Large intestine (tissue), 3 donors: ENCODE data around the gene CYB561D2. TPM values are rescaled to one million over a fixed set of nuclear protein-coding genes. Genes with fewer than 3 reads are reported as not detected.

ENCODE experiments used
- DNase-seq, 2 donors: peaks; one replicate each; pipeline versions ENCODE4 v3.0.0 to v3.0.0-alpha.2; 2013
- H3K27ac ChIP-seq: one replicate; pipeline ENCODE4 v1.5.1; 2013; ENCODE audit warnings: low read length
- H3K27me3 ChIP-seq: 2 replicates; pipeline ENCODE4 v1.6.1; 2013; ENCODE audit warnings: low read length; ENCODE audit not compliant: control insufficient read depth, insufficient read depth
- H3K36me3 ChIP-seq: 2 replicates; pipeline ENCODE4 v1.6.1; 2013; ENCODE audit warnings: low read length; ENCODE audit not compliant: control insufficient read depth, insufficient read depth
- H3K4me1 ChIP-seq: one replicate; pipeline ENCODE4 v1.6.1; 2013; ENCODE audit warnings: low read length; ENCODE audit not compliant: control insufficient read depth, insufficient read depth
- H3K4me3 ChIP-seq: one replicate; pipeline ENCODE4 v1.5.1; 2013; ENCODE audit warnings: low read length
- H3K9me3 ChIP-seq: one replicate; pipeline ENCODE4 v1.6.1; 2013; ENCODE audit warnings: mild to moderate bottlenecking, low read depth, low read length, moderate library complexity; ENCODE audit not compliant: control insufficient read depth
- WGBS: methylation state at CpG from one replicate; pipeline ENCODE4 v1.1.5; 2013; ENCODE audit warnings: low lambda C conversion rate; ENCODE audit not compliant: insufficient coverage; 5-methylcytosine and 5-hydroxymethylcytosine counted together
- polyA plus RNA-seq: library from polyadenylated mRNA; unstranded; fragments of 120-200 nt; gene quantifications from one replicate; pipeline ENCODE4 v1.2.1, GENCODE V29; 2013

The CYB561D2 gene
- polyA plus RNA-seq, 1 donor: 20.6 TPM

- Histone ChIP-seq H3K27me3 (no peaks in the 10 kb centered on the region), H3K4me1 (peaks cover 60% of the 10 kb centered on the region), H3K9me3 (no peaks in the 10 kb centered on the region), H3K36me3 (peaks cover 32% of the 10 kb centered on the region), H3K27ac (peak overlapping the region; percentile 94), H3K4me3 (no peak overlapping the region)
- DNase-seq: peak in 1 of 2 donors; percentile 34
- no CpG with 5 or more reads among the region's 4 CpGs for WGBS
These were observed 27.5 kb upstream of the CYB561D2 start for GRCh38 chr3:50323092-50323600.

GRCh38 chr3:50323614-50324199, 27.0 kb upstream of the CYB561D2 start:
- no peaks in the 10 kb centered on the region for H3K9me3 ChIP-seq
- H3K36me3 ChIP-seq: peaks cover 27% of the 10 kb centered on the region
- WGBS: no CpG with 5 or more reads among the region's 5 CpGs
- DNase-seq: no peak
- peaks cover 60% of the 10 kb centered on the region for H3K4me1 ChIP-seq
- H3K4me3 ChIP-seq: no peak overlapping the region
- peak overlapping the region; percentile 94 for H3K27ac ChIP-seq
- H3K27me3 ChIP-seq: no peaks in the 10 kb centered on the region

- H3K4me1 ChIP-seq: peaks cover 52% of the 10 kb centered on the region
- H3K27ac ChIP-seq: peak overlapping the region; percentile 94
- no CpG with 5 or more reads among the region's 4 CpGs for WGBS
- peaks cover 23% of the 10 kb centered on the region for H3K36me3 ChIP-seq
- H3K9me3 ChIP-seq: no peaks in the 10 kb centered on the region
- H3K27me3 ChIP-seq: no peaks in the 10 kb centered on the region
- peak; percentile 86 to 88 for DNase-seq
- no peak overlapping the region for H3K4me3 ChIP-seq
These were observed 26.1 kb upstream of the CYB561D2 start for GRCh38 chr3:50324351-50325112.

GRCh38 chr3:50325113-50325480, 25.6 kb upstream of the CYB561D2 start:
- Histone ChIP-seq H3K27ac (no peak overlapping the region), H3K4me3 (no peak overlapping the region), H3K36me3 (peaks cover 25% of the 10 kb centered on the region), H3K4me1 (peaks cover 47% of the 10 kb centered on the region), H3K9me3 (no peaks in the 10 kb centered on the region), H3K27me3 (no peaks in the 10 kb centered on the region)
- no CpG with 5 or more reads among the region's 2 CpGs for WGBS
- DNase-seq: no peak

GRCh38 chr3:50325497-50326181, 25.0 kb upstream of the CYB561D2 start:
- Histone ChIP-seq H3K27ac (no peak overlapping the region), H3K36me3 (peaks cover 30% of the 10 kb centered on the region)

GRCh38 chr3:50326182-50326541, 24.5 kb upstream of the CYB561D2 start:
- H3K27ac ChIP-seq: no peak overlapping the region
- H3K4me1 ChIP-seq: peaks cover 43% of the 10 kb centered on the region
- H3K36me3 ChIP-seq: peaks cover 35% of the 10 kb centered on the region
- no peak overlapping the region for H3K4me3 ChIP-seq
- DNase-seq: no peak
- no peaks in the 10 kb centered on the region for H3K27me3 ChIP-seq
- no peaks in the 10 kb centered on the region for H3K9me3 ChIP-seq
- no CpG with 5 or more reads among the region's 8 CpGs for WGBS

More at GRCh38 chr3:50325497-50326181, 25.0 kb upstream of the CYB561D2 start:
- Histone ChIP-seq H3K4me1 (peaks cover 43% of the 10 kb centered on the region), H3K27me3 (no peaks in the 10 kb centered on the region), H3K9me3 (no peaks in the 10 kb centered on the region), H3K4me3 (no peak overlapping the region)
- WGBS: 100% methylated on average over 2 of the region's 11 CpGs
- no peak for DNase-seq

- Histone ChIP-seq H3K4me3 (peak overlapping the region; percentile 89), H3K36me3 (peaks cover 45% of the 10 kb centered on the region), H3K9me3 (no peaks in the 10 kb centered on the region), H3K4me1 (peaks cover 40% of the 10 kb centered on the region), H3K27me3 (no peaks in the 10 kb centered on the region), H3K27ac (no peak overlapping the region)
- no peak for DNase-seq
- WGBS: no CpG with 5 or more reads among the region's 4 CpGs
These were observed 23.5 kb upstream of the CYB561D2 start for GRCh38 chr3:50327129-50327528.

GRCh38 chr3:50327943-50328691, 22.5 kb upstream of the CYB561D2 start, which contains the start of gene TUSC2:
Gene TUSC2, minus strand, starts transcription at chr3:50328223. Its CDS starts 124 bp downstream, at chr3:50328099.
- Histone ChIP-seq H3K27me3 (no peaks in the 10 kb centered on the region), H3K4me1 (peaks cover 30% of the 10 kb centered on the region), H3K9me3 (no peaks in the 10 kb centered on the region), H3K4me3 (peak within 1 kb of the TSS; percentile 89), H3K36me3 (peaks cover 47% of the 10 kb centered on the region), H3K27ac (peak within 1 kb of the TSS; percentile 83)
- WGBS: 50% methylated on average over 2 of the region's 55 CpGs
- peak; percentile 97 for DNase-seq

- Histone ChIP-seq H3K27me3 (no peaks in the 10 kb centered on the region), H3K4me1 (peaks cover 21% of the 10 kb centered on the region), H3K9me3 (no peaks in the 10 kb centered on the region), H3K36me3 (peaks cover 42% of the 10 kb centered on the region), H3K4me3 (no peak overlapping the region), H3K27ac (no peak overlapping the region)
- DNase-seq: no peak
- no CpG with 5 or more reads among the region's 10 CpGs for WGBS
These were observed 20.3 kb upstream of the CYB561D2 start for GRCh38 chr3:50330330-50330729.
